ENCODE data around the gene SECTM1. TPM values are rescaled to one million over a fixed set of nuclear protein-coding genes. Genes with fewer than 3 reads are reported as not detected.
A peak's percentile ranks its signal among the peaks of the same experiment; 100 is the strongest.

The SECTM1 gene
- total RNA-seq, 1 donor from 2014 or later, result not detected

DNA sequence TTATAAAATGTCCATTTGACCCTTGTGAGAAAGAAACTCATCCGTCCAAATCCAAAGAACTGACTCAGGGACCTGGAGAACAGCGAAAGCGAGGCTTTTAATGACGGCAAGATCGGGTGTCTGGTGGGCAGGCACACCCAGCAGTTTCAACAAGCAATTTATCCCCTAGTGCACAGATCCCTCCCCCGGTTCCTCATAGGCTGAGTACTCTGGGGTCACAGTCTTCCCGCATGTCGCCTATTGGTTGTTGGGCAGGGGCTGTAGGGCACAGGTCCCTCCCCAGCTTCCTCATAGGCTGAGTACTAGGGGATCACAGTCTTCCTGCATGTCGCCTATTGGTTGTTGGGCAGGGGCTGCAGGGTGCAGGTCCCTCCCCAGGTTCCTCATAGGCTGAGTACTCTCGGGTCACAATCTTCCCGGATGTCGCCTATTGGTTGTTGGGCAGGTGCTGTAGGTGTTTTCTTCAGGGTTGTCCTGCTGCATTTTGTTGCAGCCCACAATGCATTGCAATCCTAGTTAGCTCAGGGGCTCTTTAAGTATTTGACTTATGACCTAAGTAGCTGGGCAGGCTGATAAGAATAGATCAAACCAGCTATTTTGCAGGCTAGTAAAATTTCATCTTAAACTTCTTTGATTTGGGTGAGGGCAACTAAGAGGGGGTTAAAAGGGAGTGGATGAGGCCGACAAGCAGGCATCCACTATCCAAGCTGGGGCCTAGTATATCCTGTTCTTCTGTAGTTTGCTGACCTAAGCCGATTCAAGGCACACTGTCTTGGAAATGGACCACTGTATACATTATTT is 34.4 kb upstream of the SECTM1 start:
- no peak overlapping the region for H3K4me2 ChIP-seq
- H3K9me3 Mint-ChIP-seq, result peaks cover 3% of the 10 kb centered on the region
- no peak overlapping the region for H3K4me3 ChIP-seq
- no peaks in the 10 kb centered on the region for H3K9me3 ChIP-seq (ENCODE audit: low read depth)
- no peaks in the 10 kb centered on the region for H3K36me3 ChIP-seq
- H3K79me2 ChIP-seq (ENCODE audit: low read depth), result no peaks in the 10 kb centered on the region
- TF ChIP-seq, protein P1, sequence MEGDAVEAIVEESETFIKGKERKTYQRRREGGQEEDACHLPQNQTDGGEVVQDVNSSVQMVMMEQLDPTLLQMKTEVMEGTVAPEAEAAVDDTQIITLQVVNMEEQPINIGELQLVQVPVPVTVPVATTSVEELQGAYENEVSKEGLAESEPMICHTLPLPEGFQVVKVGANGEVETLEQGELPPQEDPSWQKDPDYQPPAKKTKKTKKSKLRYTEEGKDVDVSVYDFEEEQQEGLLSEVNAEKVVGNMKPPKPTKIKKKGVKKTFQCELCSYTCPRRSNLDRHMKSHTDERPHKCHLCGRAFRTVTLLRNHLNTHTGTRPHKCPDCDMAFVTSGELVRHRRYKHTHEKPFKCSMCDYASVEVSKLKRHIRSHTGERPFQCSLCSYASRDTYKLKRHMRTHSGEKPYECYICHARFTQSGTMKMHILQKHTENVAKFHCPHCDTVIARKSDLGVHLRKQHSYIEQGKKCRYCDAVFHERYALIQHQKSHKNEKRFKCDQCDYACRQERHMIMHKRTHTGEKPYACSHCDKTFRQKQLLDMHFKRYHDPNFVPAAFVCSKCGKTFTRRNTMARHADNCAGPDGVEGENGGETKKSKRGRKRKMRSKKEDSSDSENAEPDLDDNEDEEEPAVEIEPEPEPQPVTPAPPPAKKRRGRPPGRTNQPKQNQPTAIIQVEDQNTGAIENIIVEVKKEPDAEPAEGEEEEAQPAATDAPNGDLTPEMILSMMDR (IDR thresholded peaks at IDR 0.05), result no peak
- TF ChIP-seq EZH2phosphoT487 (IDR thresholded peaks at IDR 0.05), result no peak
- H3K27ac Mint-ChIP-seq, result peak overlapping the region; percentile 53
- H2AFZ ChIP-seq (replicated peaks), result no peak overlapping the region
- peaks cover 5% of the 10 kb centered on the region for H3K27me3 Mint-ChIP-seq (ENCODE audit: insufficient read depth, low read depth)
- peaks cover 25% of the 10 kb centered on the region for H3F3A ChIP-seq (ENCODE audit: low read depth)
- H3K4me1 Mint-ChIP-seq, result peaks cover 43% of the 10 kb centered on the region
- no peak overlapping the region for H3K27ac ChIP-seq
- no peak overlapping the region for H3K9ac ChIP-seq
- no peak for DNase-seq (ENCODE audit: low spot score)
- H3K4me3 Mint-ChIP-seq, result no peak overlapping the region
- no peaks in the 10 kb centered on the region for H4K20me1 ChIP-seq (ENCODE audit: low read depth)
- peaks cover 28% of the 10 kb centered on the region for H3K4me1 ChIP-seq
- no peaks in the 10 kb centered on the region for H3K36me3 Mint-ChIP-seq
- H3K27me3 ChIP-seq, result peaks cover 39% of the 10 kb centered on the region

DNA sequence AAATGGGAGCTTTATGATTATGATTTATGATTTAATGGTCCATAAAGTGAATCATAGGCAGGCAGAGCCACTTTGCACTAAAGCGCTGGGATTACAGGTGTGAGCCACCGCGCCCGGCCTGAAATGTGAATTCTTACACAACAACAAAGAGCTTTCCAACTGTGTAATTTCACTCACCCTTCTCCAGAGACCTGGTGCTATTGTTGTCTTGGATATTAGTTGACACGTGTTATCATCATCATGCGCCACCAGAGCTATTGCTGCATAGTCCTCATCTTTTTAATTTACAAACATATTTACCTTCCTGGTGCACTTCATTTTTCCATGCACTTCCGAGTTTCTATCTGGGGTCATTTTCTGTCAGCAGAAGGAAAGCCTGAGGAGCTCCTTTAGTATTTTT is 33.2 kb upstream of the SECTM1 start:
- Histone ChIP-seq H3K27ac (no peak overlapping the region), H2AFZ (replicated peaks) (no peak overlapping the region), H3K79me2 (ENCODE audit: low read depth) (no peaks in the 10 kb centered on the region), H3K36me3 (no peaks in the 10 kb centered on the region), H3K4me2 (no peak overlapping the region), H3K27me3 (peaks cover 27% of the 10 kb centered on the region), H3K4me3 (no peak overlapping the region), H3K4me1 (peaks cover 17% of the 10 kb centered on the region), H3F3A (ENCODE audit: low read depth) (peaks cover 20% of the 10 kb centered on the region), H4K20me1 (ENCODE audit: low read depth) (no peaks in the 10 kb centered on the region), H3K9me3 (ENCODE audit: low read depth) (no peaks in the 10 kb centered on the region), H3K9ac (no peak overlapping the region)
- H3K9me3 Mint-ChIP-seq, result peaks cover 3% of the 10 kb centered on the region
- H3K27ac Mint-ChIP-seq, result no peak overlapping the region
- no peak for DNase-seq (ENCODE audit: low spot score)
- no peaks in the 10 kb centered on the region for H3K36me3 Mint-ChIP-seq
- H3K4me1 Mint-ChIP-seq, result peaks cover 38% of the 10 kb centered on the region
- TF ChIP-seq EZH2 (IDR thresholded peaks at IDR 0.05), result no peak
- TF ChIP-seq, protein P1 (IDR thresholded peaks at IDR 0.05), result no peak
- no peak for TF ChIP-seq EZH2phosphoT487 (IDR thresholded peaks at IDR 0.05)
- H3K4me3 Mint-ChIP-seq, result no peak overlapping the region
- H3K27me3 Mint-ChIP-seq (ENCODE audit: insufficient read depth, low read depth), result no peaks in the 10 kb centered on the region

DNA sequence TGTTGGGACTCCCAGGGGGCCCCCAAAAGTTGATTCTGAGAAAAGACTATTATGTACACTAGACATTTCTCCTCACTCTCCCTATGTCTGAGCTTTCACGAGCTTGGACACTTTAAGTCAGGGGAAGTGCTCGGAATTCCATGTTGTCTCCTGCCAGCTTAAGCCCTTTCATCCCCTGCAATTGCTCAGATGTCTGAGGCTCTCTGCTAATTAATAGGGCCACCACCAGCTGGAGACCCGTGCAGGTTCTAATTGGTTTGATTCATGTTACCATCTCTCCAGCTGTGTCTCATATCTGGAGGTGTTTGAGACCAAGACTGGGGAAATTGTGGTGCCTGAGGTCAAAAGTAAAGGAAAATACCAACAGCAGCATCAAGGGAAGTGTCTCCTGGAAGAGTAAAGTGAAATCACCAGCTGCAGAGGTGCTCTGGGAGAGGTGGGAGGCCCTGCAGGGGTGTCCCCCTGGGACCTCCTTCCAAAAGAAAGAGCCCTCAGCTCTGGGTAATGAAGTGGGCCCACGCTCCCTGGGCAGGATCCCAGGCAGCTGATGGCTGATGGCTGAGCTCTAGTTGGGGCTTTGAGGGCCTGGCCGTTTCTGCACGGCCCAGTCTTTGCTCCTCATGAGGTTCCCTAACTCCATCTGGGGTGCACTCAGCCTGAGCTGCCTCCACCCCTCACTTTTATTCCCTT is 32.2 kb upstream of the SECTM1 start:
- Mint-ChIP-seq H3K4me3 (peak overlapping the region; percentile 48), H3K27me3 (ENCODE audit: insufficient read depth, low read depth) (no peaks in the 10 kb centered on the region), H3K36me3 (no peaks in the 10 kb centered on the region), H3K9me3 (peaks cover 3% of the 10 kb centered on the region), H3K4me1 (peaks cover 35% of the 10 kb centered on the region), H3K27ac (peak overlapping the region; percentile 72)
- peaks cover 17% of the 10 kb centered on the region for H3K27me3 ChIP-seq
- DNase-seq (ENCODE audit: low spot score), result no peak
- H3F3A ChIP-seq (ENCODE audit: low read depth), result peaks cover 14% of the 10 kb centered on the region
- H3K36me3 ChIP-seq, result no peaks in the 10 kb centered on the region
- peaks cover 17% of the 10 kb centered on the region for H3K4me1 ChIP-seq
- H3K27ac ChIP-seq, result no peak overlapping the region
- no peaks in the 10 kb centered on the region for H3K79me2 ChIP-seq (ENCODE audit: low read depth)
- H4K20me1 ChIP-seq (ENCODE audit: low read depth), result no peaks in the 10 kb centered on the region
- H3K4me3 ChIP-seq, result no peak overlapping the region
- peak overlapping the region; percentile 28 for H3K4me2 ChIP-seq
- H2AFZ ChIP-seq (replicated peaks), result no peak overlapping the region
- no peak overlapping the region for H3K9ac ChIP-seq
- no peaks in the 10 kb centered on the region for H3K9me3 ChIP-seq (ENCODE audit: low read depth)
- TF ChIP-seq EZH2phosphoT487 (IDR thresholded peaks at IDR 0.05), result no peak
- TF ChIP-seq, protein P1 (IDR thresholded peaks at IDR 0.05), result no peak
- no peak for TF ChIP-seq EZH2 (IDR thresholded peaks at IDR 0.05)

Data from neural progenitor cell (in vitro differentiated cells).